HG03025 (cell line): Measurements from ENCODE around the gene RIPOR3.
"Not testable (repeated sequence)": the region's sequence is repeated elsewhere in the genome, so short reads cannot be mapped to it uniquely, and the experiment has no call there.

ENCODE experiments used
- ATAC-seq: cut with Tn5 transposase; IDR thresholded peaks from one replicate; pipeline ENCODE4 v1.9.1; 2021; ENCODE audit warnings: mild to moderate bottlenecking, moderate library complexity; ENCODE audit not compliant: unreplicated experiment, low FRiP score

The RIPOR3 gene

GRCh38 chr20:50635014-50635557 is 56.3 kb downstream of the RIPOR3 start:
- no peak for ATAC-seq

GRCh38 chr20:50634191-50634590 is 57.2 kb downstream of the RIPOR3 start:
- no peak for ATAC-seq

- no peak for ATAC-seq
Measured at GRCh38 chr20:50633361-50633760, 58.0 kb downstream of the RIPOR3 start.

GRCh38 chr20:50632701-50633100 is 58.6 kb downstream of the RIPOR3 start:
- ATAC-seq: no peak

- no peak for ATAC-seq
Measured at GRCh38 chr20:50632236-50632635, 59.1 kb downstream of the RIPOR3 start.

- ATAC-seq: no peak
Measured at GRCh38 chr20:50630578-50631263, 60.6 kb downstream of the RIPOR3 start.

GRCh38 chr20:50629670-50630045 is 61.7 kb downstream of the RIPOR3 start:
- no peak for ATAC-seq

GRCh38 chr20:50628853-50629669 is 62.3 kb downstream of the RIPOR3 start:
- ATAC-seq: no peak

- ATAC-seq: no peak
Measured at GRCh38 chr20:50628332-50628731, 63.0 kb downstream of the RIPOR3 start.

GRCh38 chr20:50627747-50628146 is 63.6 kb downstream of the RIPOR3 start:
- ATAC-seq: no peak

- ATAC-seq: no peak
Measured at GRCh38 chr20:50625986-50626677, 65.2 kb downstream of the RIPOR3 start.

GRCh38 chr20:50624351-50625016 is 66.9 kb downstream of the RIPOR3 start:
- ATAC-seq: no peak

GRCh38 chr20:50621068-50621665 is 70.2 kb downstream of the RIPOR3 start:
- no peak for ATAC-seq

- ATAC-seq: not testable (repeated sequence)
Measured at GRCh38 chr20:50620459-50620858, 70.9 kb downstream of the RIPOR3 start.

GRCh38 chr20:50618537-50618936 is 72.8 kb downstream of the RIPOR3 start:
- ATAC-seq: no peak

GRCh38 chr20:50617022-50617421 is 74.3 kb downstream of the RIPOR3 start:
- no peak for ATAC-seq

GRCh38 chr20:50615407-50615806 is 75.9 kb downstream of the RIPOR3 start:
- no peak for ATAC-seq

GRCh38 chr20:50613438-50614169 is 77.7 kb downstream of the RIPOR3 start:
- ATAC-seq: no peak

GRCh38 chr20:50611128-50611810 is 80.1 kb downstream of the RIPOR3 start:
- ATAC-seq: no peak
